Measurements from ENCODE around the gene BICDL1. TPM values are rescaled to one million over a fixed set of nuclear protein-coding genes. Genes with fewer than 3 reads are reported as not detected.

The BICDL1 gene
- total RNA-seq, 1 donor from 2014 or later, result 9.0 TPM

DNA sequence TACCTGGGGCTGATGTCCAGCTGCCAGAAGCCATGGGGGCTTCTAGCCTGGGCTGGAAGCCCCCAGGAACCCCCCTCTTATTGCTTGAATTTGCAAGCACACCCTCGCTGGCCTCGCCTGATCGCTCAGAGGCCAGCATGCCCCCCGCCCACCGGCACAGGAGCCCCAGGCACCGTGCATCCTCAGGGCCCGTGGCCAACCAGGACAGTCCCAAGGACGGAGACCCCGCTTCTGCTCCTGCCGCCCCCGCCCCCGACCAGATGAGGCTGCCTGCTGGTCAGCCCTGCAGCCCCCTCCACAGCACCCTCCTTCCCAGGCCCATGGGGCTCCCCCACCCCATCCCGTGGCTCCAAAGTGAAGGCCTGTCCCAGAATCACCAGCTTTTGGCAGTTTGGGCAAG is 106.3 kb downstream of the BICDL1 start:
- DNase-seq, result no peak
- intact Hi-C loops (cut with DNase I), result no loop called here
- Histone ChIP-seq H3K27me3 (ENCODE audit: low read depth) (no peaks in the 10 kb centered on the region), H3K4me1 (peaks cover 5% of the 10 kb centered on the region), H3K27ac (no peak overlapping the region), H3K4me3 (no peak overlapping the region), H3K9me3 (no peaks in the 10 kb centered on the region), H3K36me3 (peaks cover 77% of the 10 kb centered on the region)
- ATAC-seq, result no peak
- TF ChIP-seq, protein P1, sequence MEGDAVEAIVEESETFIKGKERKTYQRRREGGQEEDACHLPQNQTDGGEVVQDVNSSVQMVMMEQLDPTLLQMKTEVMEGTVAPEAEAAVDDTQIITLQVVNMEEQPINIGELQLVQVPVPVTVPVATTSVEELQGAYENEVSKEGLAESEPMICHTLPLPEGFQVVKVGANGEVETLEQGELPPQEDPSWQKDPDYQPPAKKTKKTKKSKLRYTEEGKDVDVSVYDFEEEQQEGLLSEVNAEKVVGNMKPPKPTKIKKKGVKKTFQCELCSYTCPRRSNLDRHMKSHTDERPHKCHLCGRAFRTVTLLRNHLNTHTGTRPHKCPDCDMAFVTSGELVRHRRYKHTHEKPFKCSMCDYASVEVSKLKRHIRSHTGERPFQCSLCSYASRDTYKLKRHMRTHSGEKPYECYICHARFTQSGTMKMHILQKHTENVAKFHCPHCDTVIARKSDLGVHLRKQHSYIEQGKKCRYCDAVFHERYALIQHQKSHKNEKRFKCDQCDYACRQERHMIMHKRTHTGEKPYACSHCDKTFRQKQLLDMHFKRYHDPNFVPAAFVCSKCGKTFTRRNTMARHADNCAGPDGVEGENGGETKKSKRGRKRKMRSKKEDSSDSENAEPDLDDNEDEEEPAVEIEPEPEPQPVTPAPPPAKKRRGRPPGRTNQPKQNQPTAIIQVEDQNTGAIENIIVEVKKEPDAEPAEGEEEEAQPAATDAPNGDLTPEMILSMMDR (IDR thresholded peaks at IDR 0.05), result no peak

- H3K9me3 ChIP-seq, result no peaks in the 10 kb centered on the region
- intact Hi-C loops (cut with DNase I), result no loop called here
- H3K4me3 ChIP-seq, result no peak overlapping the region
- peaks cover 9% of the 10 kb centered on the region for H3K4me1 ChIP-seq
- no peak overlapping the region for H3K27ac ChIP-seq
- DNase-seq (no peak), ATAC-seq (no peak)
- H3K27me3 ChIP-seq (ENCODE audit: low read depth), result no peaks in the 10 kb centered on the region
- H3K36me3 ChIP-seq, result peaks cover 81% of the 10 kb centered on the region
- TF ChIP-seq, protein P1 (IDR thresholded peaks at IDR 0.05), result no peak
These were observed 106.7 kb downstream of the BICDL1 start for GRCh38 chr12:120095736-120096135.

- TF ChIP-seq, protein P1 (IDR thresholded peaks at IDR 0.05), result no peak
- no peak for ATAC-seq
- intact Hi-C loops (cut with DNase I), result no loop called here
- DNase-seq, result no peak
- H3K36me3 ChIP-seq, result peaks cover 87% of the 10 kb centered on the region
- H3K4me1 ChIP-seq, result peaks cover 19% of the 10 kb centered on the region
- no peaks in the 10 kb centered on the region for H3K27me3 ChIP-seq (ENCODE audit: low read depth)
- no peak overlapping the region for H3K27ac ChIP-seq
- no peak overlapping the region for H3K4me3 ChIP-seq
- no peaks in the 10 kb centered on the region for H3K9me3 ChIP-seq
These were observed 107.7 kb downstream of the BICDL1 start for GRCh38 chr12:120096671-120097202.

DNA sequence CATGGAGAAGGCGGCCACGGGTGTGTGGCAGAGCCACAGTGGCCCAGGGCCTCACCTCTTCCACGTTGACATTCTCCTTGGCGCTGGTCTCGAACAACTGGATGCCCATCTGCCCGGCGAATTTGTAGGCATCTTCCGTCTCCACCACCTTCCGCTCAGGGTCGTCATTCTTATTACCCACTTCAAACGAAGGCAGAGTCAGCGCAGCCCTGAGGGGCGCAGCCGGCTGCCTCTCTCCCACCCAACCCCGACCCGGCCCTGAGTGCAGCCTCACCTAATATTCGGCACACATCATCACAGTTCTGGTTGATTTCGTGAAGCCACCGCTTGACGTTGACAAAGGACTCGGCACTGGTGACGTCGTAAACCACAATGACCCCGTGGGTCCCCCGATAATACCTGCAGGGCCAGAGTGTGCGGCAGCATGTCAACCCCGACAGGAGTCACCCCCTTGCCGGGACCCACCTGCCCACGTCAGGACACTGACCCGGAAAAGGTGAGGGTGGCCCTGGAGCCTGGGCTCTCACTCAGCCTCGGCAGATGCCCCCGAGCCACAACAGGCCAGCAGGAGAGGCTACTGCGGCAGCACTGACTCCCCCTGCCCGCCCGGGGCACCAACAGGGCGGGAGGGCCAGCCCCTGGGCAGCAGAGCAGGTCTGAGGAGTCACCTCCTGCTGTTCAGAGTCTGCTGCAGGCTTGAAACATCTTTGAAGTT is 109.9 kb downstream of the BICDL1 start:
- no peak overlapping the region for H3K27ac ChIP-seq
- H3K4me3 ChIP-seq, result no peak overlapping the region
- no peaks in the 10 kb centered on the region for H3K9me3 ChIP-seq
- peaks cover 30% of the 10 kb centered on the region for H3K4me1 ChIP-seq
- intact Hi-C loops (cut with DNase I), result no loop called here
- H3K27me3 ChIP-seq (ENCODE audit: low read depth), result no peaks in the 10 kb centered on the region
- ATAC-seq (no peak), DNase-seq (no peak)
- H3K36me3 ChIP-seq, result peaks cover 93% of the 10 kb centered on the region
- TF ChIP-seq, protein P1 (IDR thresholded peaks at IDR 0.05), result no peak

GRCh38 chr12:120099738-120100137 is 110.7 kb downstream of the BICDL1 start:
- Histone ChIP-seq H3K27ac (no peak overlapping the region), H3K27me3 (ENCODE audit: low read depth) (no peaks in the 10 kb centered on the region), H3K4me1 (peaks cover 30% of the 10 kb centered on the region), H3K36me3 (peaks cover 92% of the 10 kb centered on the region), H3K4me3 (no peak overlapping the region), H3K9me3 (no peaks in the 10 kb centered on the region)
- DNase-seq, result no peak
- no peak for ATAC-seq
- intact Hi-C loops (cut with DNase I), result no loop called here
- TF ChIP-seq, protein P1 (IDR thresholded peaks at IDR 0.05), result no peak
